Renal pelvis (tissue), 4 donors: Measurements from ENCODE around the gene ACTR1B. TPM values are rescaled to one million over a fixed set of nuclear protein-coding genes. Genes with fewer than 3 reads are reported as not detected.
"Not testable (repeated sequence)": the region's sequence is repeated elsewhere in the genome, so short reads cannot be mapped to it uniquely, and the experiment has no call there.

ENCODE experiments used
- DNase-seq: peaks from one replicate; pipeline ENCODE4 v3.0.0-alpha.2; 2013
- polyA plus RNA-seq, 3 donors: library from polyadenylated mRNA; unstranded; fragments of 120-200 nt; gene quantifications; one replicate each; pipeline ENCODE4 v1.2.1, GENCODE V29; 2013; ENCODE audit not compliant: insufficient read length in 3 of 3

ACTR1B gene
- polyA plus RNA-seq, 3 donors, result 64.1 to 69.8 (median 67.4) TPM

- not testable (repeated sequence) for DNase-seq
Measured at GRCh38 chr2:97622976-97623375, 40.9 kb downstream of the ACTR1B start.

GRCh38 chr2:97620492-97620891 is 43.4 kb downstream of the ACTR1B start:
- DNase-seq, result not testable (repeated sequence)

DNA sequence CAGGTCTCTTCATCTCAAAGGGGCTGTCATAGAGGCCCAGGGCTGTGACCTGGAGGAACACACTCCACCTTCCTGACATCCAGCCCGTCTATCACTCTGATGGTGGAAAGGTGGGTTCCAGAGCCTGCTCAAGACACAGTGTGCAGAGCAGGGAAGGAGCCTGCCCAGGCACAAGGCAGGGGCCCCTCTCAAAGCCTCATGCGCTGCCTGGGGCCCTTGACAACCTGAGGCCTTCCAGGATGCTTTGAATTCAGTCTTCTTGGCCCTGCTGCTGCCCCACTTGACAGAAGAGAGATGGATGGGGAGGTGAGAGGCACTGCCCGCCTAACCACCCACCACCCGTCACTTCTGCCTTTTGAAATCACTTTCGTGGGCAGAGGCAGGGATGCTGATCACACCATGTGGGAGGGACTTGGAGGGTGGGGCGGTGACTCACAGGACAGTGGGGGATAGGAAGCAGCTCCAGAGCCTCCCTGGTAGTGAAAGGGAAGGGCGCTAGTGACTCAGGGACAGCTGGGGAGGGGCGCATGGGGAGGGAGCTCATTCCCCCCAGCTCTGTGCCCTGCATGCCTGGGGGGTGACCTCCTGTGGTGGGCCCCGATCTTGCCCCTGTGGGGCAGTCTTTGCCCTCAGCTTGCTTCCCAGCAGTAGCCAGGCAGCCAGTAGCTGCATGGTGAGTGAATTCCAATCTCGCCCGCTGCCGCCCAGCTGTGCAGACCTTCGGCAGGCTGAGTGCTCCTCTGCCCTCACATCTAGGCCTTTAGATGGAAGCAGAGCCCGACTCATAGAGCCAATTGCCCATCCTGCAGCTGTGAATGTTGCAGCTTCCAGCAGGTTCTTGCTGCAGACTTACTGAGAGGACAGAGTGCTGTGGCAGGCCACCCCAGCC is 44.7 kb downstream of the ACTR1B start:
- not testable (repeated sequence) for DNase-seq

GRCh38 chr2:97617911-97618310 is 45.9 kb downstream of the ACTR1B start:
- no peak for DNase-seq

GRCh38 chr2:97615746-97616145 is 48.1 kb downstream of the ACTR1B start:
- DNase-seq, result not testable (repeated sequence)

DNA sequence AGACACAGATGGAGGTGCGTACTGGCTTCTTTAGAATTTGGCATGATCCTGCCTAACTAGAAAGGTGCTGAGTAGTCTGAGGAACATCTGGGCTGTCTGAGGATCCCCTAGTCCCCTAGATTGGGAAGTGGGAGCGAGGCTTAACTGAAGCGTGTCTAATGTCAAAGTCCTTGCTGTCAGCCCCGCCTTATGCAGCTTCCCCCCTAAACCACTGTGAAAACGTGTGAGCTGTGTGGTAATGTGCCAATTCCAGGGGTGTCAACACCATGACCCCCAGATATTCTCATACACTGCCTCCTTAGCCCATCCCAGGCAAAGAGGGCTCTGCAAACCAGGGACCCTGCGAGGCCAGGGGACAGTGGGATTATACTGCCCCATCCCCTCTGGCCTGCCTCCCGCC is 51.9 kb downstream of the ACTR1B start:
- not testable (repeated sequence) for DNase-seq

DNA sequence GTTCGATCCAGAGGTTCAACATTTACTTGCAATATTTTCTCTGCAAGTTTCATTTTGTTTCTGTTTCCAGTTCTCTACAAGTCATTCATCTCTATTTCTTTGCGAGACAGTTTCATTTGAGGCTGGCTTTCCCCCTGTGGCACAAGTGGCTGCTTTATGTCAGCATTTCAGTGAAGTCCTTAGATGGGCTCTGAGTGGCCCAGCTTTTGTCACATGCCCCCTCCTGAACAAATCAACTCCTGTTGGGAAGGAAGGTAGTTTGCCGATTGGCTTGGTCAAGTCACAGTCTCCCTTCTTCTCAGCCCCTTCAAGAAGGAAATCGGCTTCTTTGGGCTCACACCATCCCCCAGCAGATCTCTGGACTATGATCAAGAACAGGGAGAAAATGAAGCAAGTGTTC is 55.1 kb downstream of the ACTR1B start:
- not testable (repeated sequence) for DNase-seq

Other genes starting within 250 kb of the ACTR1B start
- 10 to 100 TPM; 29.0 to 38.8 (median 29.9) TPM for gene ANKRD36B, start 74.2 kb downstream of the ACTR1B start, polyA plus RNA-seq
- gene COX5B, start 18.0 kb downstream of the ACTR1B start, polyA plus RNA-seq, result 100 to 1,000 TPM; 190 to 246 (median 208) TPM
- gene C2orf92, start 5.7 kb upstream of the ACTR1B start, polyA plus RNA-seq, result 10 to 100 TPM in 2 of 3 donors, 1 to 10 TPM in 1; 6.6 to 22.1 (median 19.0) TPM
- 1 to 10 TPM; 2.4 to 3.3 (median 2.7) TPM for gene ZAP70, start 49.5 kb upstream of the ACTR1B start, polyA plus RNA-seq